HG02938 (cell line): Measurements from ENCODE around the gene DNMT3A.

Experiments used
- ATAC-seq: cut with Tn5 transposase; IDR thresholded peaks from one replicate; pipeline ENCODE4 v1.9.1; 2021; ENCODE audit warnings: mild to moderate bottlenecking, moderate library complexity; ENCODE audit not compliant: unreplicated experiment

The DNMT3A gene

DNA sequence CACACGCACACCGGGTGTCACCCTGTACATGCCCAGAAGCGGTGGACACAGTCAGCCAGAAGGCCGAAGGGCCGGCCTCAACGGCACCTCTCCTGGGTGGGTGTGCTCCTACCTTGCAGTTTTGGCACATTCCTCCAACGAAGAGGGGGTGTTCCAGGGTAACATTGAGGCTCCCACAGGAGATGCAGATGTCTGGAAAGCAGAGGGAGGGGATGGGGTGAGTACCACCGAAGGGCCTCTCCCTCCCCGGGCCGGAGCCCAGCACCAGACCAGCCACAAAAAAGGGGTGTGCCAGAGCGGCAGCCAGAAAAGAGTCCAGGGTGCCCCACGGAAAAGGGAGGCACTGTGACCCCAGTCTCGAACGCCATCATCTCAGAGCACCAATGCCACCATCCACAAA lies 96.6 kb downstream of the DNMT3A start:
- ATAC-seq = no peak

DNA sequence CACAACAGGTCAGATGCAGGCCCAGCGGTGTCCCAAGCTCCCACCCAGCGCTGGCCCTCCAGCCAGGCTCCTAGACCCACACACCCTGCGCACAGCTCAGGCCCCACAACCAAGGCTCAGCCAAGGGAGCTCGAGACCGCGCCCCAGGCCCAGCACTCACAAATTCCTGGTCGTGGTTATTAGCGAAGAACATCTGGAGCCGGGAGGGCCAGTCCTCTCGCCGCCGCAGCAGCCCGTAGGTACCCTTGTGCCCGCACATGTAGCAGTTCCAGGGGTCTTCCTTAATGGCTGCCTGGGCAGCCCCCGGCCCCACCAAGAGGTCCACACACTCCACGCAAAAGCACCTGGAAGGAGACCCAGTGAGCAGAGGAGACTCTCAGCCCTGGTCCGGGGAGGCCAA lies 97.7 kb downstream of the DNMT3A start:
- no peak for ATAC-seq

DNA sequence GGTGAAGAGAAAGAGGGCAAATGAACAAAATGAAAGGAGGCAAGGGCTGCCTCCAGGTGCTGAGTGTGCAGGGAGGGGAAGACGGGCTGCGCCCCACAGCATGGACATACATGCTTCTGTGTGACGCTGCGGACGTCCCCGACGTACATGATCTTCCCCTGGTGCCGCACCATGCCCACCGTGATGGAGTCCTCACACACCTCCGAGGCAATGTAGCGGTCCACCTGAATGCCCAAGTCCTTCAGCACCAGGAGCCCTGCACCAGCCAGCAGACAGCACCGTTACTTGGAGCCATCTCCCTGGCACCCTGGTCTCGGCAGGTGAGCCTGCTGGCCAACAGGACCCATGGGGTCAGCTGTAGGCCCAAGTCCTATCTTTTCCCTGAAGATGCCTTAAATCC lies 100.3 kb downstream of the DNMT3A start:
- ATAC-seq = no peak

DNA sequence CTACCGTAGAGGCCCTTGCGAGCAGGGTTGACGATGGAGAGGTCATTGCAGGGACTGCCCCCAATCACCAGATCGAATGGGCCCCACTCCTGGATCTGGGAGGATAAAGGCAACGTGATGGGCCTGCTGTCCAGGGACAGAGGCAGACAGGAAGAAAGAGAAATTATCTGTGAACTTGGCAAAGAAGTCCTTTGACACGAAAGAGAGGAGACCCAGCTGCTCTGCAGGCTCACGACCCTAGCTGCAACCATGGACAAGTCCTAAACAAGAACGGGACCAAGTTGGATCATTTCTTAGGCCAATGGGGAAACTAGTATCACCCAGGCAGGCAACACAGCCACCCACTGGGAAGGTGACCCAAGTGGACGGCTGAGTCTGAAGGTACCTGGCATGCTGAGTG lies 101.1 kb downstream of the DNMT3A start:
- ATAC-seq = no peak

DNA sequence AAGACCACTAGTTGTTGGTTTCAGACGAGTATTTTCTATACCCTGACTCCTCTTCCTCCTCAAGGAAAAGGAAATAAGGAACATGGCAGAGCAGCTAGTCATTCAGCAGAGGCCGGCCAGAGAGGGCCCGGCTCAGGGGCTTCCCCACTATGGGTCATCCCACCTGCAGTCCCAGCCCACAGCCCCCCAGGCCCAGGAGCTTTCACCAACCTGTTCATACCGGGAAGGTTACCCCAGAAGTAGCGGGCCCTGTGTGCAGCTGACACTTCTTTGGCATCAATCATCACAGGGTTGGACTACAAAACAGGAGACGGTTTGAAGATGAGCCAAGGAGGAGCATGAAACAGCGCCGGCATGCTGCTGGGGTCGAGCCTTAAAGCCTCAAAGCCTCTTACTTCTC lies 102.8 kb downstream of the DNMT3A start:
- no peak for ATAC-seq

DNA sequence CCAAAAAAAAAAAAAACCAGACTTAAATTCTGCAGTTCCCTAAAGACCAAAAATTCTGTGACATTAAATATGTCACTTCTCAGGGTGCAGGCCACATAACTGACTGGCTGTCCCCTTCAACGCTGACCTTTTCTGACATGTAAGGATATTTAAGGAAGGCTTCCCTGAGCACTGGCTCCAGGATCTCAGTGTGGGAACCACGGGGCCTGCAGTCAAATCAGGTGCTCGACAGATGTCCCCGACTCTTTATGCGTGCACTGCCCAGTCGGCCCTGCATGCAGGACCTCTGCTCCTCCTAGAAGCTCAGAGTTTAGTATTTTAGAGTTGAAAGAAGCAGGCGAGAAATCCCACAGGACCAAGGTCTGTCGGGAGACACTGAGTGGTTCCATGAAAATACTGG lies 104.0 kb downstream of the DNMT3A start:
- ATAC-seq = no peak

DNA sequence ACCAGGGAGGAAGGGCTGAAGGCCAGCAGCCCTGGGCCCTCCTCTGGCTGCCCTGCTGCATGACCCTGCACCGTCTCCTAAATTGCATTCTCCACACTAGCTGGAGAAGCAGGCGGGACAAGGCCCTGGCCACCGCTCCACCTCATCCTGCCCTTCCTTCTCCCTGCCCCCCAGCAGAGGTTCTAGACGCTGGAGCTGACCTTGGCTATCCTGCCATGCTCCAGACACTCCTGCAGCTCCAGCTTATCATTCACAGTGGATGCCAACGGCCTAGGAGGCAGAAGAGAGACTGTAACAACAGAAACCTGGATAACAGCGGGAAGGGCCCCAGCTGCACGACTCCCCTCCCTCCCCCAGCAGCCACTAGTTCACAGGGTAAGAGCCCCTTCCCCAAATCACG lies 105.0 kb downstream of the DNMT3A start:
- no peak for ATAC-seq

DNA sequence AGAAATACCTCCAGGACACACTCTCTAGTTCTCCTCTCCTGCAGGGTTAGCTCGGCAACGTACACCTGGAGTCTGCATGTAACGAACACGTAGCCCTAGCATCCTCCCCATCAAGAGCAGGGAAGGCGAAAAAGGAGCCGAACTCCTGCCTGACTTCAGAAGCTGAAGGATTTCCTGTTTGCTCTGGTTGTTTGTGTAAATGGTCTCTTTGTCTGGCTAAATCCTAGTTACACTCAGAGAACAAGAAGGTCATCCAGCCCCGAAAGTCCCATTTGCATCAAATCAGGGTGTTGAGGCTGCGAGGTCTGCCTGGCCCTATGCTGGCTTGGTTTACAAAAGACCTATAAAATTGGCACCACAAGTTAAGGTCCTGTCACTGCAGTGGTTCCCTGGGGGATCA lies 107.0 kb downstream of the DNMT3A start:
- ATAC-seq = no peak

DNA sequence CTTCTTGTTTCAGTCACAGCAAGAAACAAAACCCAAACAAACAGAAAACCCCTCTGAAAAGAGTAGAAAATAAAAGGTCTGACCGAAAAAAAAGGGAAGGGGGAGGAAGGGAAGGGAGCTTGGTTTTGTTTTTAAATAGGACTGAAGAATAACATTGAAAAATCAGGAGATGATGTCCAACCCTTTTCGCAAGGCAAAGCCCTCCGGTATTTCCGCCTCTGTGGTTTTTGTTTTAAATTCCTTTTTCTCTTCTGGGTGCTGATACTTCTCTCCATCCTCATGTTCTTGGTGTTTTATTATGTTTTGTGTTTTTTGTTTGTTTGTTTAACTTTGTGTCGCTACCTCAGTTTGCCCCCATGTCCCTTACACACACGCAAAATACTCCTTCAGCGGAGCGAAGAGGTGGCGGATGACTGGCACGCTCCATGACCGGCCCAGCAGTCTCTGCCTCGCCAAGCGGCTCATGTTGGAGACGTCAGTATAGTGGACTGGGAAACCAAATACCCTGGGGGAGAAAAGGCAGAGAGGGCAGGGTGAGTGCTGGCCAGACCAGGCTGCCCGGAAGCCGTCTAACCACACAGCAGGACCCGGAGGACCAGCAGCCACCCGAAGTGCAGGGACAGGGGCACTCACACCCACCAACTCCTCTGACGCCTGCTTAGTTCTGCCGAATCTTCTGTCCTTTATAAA lies 107.7 kb downstream of the DNMT3A start:
- ATAC-seq = no peak

DNA sequence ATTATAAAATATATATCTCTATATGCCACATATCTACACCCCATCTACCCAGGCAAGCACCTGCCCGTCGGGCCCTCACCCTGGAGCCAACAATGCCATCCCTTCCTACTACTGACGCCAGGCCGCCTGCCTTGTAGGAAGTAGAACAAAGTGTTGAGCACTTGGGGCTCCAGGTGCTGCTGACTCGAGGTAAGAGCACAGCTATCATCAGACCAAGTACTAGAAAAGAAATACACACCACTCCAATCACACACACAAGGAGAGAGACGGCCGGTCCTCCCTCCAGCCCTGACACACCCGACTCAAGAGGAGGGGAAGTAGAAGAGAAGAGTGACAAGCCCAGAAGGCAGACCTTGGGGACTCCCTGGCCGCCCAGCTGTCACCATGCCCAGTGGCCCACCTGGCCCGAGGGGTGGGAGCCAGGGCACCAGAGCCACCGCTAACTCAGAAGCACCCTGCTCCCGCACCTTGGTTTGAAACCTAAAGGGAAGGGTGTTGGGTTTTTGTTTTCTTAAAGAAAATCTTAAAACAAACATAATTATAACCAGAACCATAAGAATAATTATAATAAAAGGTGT lies 109.4 kb downstream of the DNMT3A start:
- ATAC-seq = no peak

DNA sequence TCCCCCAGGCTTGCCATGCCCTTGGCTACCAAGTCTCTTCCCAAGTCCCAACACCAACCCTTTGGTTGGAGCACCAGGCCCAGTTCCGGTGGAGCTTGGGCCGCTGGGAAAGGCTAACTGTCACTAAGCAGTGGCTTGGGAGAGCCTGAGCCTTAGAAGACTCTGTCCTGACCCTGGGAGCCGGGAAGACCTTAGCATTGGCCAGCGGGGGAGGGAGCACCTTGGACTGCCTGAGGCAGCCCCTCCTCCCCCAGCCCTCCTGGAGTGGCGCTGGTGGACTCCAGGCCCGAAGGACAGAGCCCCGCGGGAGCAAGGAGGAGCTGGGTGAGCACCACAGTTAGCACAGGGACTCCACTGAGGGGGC lies 110.8 kb downstream of the DNMT3A start:
- no peak for ATAC-seq

DNA sequence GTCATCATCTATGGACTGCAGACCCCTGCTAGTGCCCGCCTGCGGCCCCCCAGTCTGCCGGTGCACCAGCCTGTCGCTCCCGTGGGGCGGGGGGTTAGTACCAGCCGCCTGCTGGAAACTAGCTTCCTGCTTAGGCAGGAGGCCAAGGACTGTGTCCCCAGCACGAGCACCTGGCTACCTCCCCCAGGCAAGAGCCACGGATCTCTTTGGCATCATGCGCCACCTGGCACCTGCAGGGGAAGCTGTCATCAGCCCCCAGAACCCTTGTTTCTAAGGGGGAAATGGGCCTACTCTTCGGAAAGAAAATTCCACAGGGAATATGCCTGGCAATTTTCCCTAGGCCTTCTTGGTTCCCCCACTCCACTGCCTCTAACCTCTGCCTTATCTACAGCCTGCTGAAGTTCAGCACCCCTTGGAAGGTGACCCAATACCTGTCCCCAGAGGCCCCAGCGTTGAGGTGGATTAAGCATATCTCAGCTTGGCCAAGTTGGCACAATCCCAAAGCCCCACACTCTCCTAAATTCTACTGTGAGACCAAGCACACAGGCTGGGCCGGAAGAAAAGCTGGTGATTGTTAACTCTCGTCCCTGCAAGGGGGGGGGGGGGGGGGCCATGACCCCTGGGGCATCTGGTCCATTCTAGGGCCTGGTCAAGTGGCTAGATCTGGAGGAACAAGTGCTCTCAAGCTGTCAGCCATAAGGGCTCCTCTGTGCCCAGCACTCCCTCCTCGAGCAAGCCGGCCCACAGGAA lies 111.4 kb downstream of the DNMT3A start:
- no peak for ATAC-seq

DNA sequence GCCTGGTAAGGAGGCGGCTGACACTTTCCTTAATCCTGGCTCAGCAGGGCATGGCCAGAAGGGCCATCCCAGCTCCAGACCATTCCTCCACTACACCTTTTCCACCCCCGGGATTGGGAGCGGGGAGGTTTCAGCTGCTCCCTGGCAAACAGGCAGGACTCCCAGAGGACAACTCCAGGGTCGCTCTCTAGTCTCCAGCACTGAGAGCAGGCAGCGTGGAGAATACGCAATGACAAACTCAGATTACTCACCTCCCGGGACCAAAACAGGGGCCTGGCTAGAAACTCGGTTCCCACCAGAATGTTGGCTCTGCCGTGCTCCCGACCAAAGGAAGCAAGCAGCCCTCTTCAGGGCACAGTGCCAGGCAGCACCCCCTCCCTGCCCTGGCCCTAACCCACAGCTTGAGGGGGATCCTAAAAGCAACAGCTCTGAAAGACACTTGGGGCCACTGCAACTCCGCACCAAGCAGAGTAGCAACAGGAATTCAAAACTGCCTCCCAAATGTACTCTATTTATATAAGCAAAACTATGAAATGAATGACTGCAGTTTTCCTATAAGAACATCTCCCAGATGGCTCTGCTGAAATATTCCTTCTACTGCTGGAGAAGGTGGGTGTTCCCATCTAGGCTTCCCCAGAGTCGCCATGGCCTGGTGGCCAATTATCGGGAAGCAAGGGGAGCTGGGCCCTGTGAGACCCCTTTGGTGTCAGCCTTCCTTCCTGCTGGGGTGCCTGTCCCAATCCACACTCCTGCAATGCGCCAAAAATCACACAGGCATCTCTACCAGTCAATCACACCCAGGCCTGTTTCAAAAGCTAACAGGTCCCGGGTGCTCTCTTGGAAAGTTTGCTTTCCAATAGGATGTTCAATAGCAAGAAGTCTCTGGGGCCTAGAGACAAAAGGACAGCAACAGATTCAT lies 112.2 kb downstream of the DNMT3A start:
- ATAC-seq = no peak

DNA sequence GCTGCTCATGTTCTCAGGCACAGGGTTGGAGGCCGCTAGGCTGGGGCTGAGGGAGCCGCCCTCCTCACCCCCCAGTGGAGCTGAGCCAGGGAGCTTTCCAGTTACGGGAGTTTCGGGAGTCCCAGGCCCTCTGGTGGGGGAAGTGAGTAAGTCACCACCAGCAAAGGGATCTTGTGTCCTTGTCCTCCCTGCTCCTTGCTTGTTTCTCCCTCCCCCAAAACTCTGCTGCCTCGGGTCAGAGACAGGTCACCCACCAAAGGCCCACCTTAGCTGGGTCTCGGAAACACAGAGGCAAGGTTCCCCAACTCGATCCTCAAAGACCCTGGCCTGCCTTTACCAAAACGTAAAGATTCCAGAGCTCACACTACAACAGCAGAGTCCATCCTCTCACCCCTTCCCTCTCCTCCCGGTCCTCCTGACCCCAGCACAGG lies 112.9 kb downstream of the DNMT3A start:
- ATAC-seq = no peak

DNA sequence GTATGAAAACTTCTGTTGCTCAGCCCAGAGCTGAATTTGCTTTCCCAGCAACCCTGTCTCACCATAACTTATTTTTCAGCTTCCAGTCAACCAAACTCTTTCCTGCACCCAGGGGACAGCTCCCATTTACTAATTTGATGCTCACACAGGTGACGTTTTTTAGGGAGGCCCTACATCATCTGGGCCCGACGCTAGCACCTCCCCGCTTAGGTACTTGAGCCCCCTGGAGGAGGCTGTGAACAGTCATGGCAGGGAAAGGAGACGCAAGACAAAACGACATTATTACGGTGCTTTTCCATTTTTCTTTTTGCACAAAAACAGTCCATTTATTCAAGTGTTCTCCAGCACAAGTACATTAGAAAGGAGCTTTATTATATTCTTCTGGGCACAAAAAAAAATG lies 114.1 kb downstream of the DNMT3A start:
- ATAC-seq = no peak

DNA sequence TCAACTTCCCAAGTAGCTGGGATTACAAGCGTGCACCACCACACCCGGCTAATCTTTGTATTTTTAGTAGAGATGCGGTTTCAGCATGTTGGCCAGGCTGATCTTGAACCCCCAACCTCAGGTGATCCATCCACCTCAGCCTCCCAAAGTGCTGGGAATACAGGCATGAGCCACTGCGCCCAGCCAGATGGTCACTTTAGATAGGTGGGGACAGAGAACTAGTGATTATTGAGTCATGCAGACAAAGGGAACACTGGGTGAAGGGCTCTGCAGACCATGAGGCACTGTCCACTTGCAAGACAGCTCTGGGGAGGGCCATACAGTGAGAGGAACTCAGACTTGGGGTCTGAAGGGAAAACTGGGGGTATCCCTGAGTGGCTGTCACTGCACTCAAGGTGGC lies 114.9 kb downstream of the DNMT3A start:
- no peak for ATAC-seq

DNA sequence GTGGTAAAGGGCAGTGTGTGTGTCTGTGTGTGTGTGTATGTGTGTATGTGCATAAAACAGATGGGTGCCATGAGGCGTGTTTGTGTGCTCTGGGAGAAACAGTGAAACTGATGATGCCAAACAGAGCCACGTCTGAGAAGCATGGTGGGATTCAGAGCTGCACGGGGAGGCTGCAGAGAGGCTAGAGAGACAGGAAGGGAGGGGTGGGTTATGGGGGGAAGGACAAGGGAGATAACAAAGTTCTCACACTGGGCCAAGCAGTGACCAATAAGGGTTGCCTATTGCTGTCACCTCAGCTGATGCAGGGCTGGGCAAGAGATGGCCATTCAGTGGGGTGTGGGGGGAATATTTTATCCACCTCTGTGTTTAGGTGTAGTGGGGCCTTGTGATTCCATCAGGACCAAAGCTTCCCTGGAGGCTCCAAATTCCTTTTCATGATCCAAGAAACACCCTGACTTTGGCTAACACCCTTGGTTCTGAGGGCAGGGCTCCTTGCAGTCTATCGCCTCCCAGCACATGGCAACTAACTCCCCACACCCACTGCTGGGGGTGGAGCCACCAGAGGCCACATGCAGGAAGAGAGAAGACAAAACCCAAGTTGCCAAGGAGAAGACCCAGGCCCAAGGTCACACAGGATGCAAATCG lies 119.1 kb downstream of the DNMT3A start:
- ATAC-seq = no peak

DNA sequence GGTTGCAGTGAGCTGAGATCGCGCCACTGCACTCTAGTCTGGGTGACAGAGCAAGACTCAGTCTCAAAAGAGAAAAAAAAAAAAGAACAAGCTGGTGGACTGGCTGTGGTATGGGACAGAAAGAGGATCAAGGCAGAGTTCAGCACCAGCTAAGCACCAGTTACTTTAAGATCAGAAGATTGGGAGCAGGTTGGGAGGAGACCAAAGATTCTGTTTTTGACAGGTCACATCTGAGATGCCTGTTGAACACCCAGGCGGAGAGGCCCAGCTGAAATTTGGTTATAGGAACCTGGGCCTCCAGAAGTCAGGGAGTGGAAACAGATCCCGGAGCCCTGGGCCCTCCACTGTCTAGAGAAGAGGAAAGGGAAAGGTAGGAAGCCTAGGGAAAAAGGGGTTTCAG lies 120.1 kb downstream of the DNMT3A start:
- no peak for ATAC-seq

DNA sequence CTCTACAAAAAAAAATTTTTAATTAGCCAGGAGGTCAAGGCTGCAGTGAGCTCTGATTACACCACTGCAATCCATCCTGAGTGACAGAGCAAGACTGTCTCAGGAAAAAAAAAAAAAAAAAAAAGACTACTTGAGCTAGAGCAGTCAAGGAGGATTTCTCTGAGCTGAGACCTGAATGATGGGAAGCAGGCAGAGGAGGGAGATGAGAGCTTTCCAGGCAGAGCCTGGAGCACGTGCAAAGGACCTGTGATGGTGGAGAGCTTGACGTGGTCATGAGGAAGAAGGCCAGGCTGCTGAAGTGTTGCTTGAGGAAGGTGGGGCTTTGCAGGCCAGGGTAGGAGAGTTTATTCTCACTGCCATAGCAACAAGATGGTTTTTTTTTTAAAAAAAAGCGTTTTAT lies 121.4 kb downstream of the DNMT3A start:
- no peak for ATAC-seq

DNA sequence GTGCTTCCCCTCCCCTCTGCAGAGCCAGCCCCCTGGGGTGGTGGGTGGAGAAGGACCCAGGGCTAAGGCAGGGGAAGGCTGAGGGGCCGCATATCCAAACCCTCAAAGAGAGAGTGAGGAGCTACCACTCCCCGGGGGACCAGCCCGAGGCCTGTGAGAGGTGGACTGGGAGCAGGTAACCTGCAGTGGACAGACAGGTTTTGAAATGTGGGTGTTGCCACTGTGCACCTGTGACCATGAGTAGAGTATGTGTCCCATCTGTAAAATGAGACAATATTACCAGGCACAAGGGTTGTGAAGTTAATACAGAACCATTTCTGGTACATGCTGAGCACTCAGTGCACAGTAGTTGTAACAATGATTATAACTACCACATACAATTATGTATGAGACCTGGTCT lies 122.1 kb downstream of the DNMT3A start:
- no peak for ATAC-seq

DNA sequence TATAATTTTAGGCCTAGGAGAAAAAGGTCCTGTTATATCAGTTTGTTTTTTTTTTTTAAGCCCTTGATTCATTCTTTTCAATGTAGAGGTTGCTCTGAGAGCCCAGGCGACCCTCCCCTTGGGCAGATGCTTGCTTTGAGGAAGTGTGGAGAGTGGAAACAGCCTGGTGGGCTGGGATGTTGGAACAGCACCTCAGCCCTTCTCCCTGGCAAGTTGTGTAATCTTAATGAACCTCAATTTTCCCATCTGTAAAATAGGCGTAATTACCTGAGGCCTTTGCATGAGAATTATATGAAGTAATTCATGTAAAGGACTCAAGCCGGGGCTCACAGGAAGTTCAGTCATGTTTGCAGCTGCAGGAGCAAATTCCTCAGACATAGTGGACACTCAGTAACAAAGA lies 123.6 kb downstream of the DNMT3A start:
- no peak for ATAC-seq
